ENCODE results near the gene PAH. TPM values are rescaled to one million over a fixed set of nuclear protein-coding genes. Genes with fewer than 3 reads are reported as not detected.

PAH gene
- total RNA-seq (2022; extraction: Qiagen RNA extraction) = not detected in 5 replicates

GRCh38 chr12:102917026-102917787, at the start of gene PAH:
TSS of gene PAH (minus strand) at chr12:102917244. CDS start at chr12:102917130, 114 bp downstream.

GRCh38 chr12:102957339-102958050, 40.5 kb upstream of the PAH start, which contains the start of gene ASCL1:
TSS of gene ASCL1 (plus strand) at chr12:102957674. CDS start at chr12:102958245, 571 bp downstream.

Other genes starting within 250 kb of the PAH start
- gene ASCL1, start 40.4 kb upstream of the PAH start, total RNA-seq (2022; extraction: Qiagen RNA extraction) = not detected in 5 replicates